SK-N-SH treated with all-trans-retinoic acid at 6 μM for 48 hours (cell line): ENCODE data around the gene ZNF44.

Experiments used
- GLIS3 ChIP-seq: fragments of 250-450 bp; sonication (Bioruptor Pico); IDR thresholded peaks from 2 replicates; pipeline ENCODE4 v1.5.0; 2020; ENCODE audit warnings: mild to moderate bottlenecking, moderate library complexity
- PPARA ChIP-seq: fragments of 250-450 bp; sonication (Bioruptor Pico); IDR thresholded peaks from 2 replicates; pipeline ENCODE4 v1.5.0; 2020; ENCODE audit warnings: mild to moderate bottlenecking, borderline replicate concordance
- RARB ChIP-seq: fragments of 250-450 bp; sonication (Bioruptor Pico); IDR thresholded peaks from 2 replicates; pipeline ENCODE4 v1.8.0; 2021; ENCODE audit warnings: mild to moderate bottlenecking, moderate library complexity
- ZFP30 ChIP-seq: fragments of 450-650 bp; formaldehyde crosslinking; IDR thresholded peaks from 2 replicates; pipeline ENCODE4 v1.5.0; 2022; ENCODE audit warnings: mild to moderate bottlenecking, moderate library complexity

DNA sequence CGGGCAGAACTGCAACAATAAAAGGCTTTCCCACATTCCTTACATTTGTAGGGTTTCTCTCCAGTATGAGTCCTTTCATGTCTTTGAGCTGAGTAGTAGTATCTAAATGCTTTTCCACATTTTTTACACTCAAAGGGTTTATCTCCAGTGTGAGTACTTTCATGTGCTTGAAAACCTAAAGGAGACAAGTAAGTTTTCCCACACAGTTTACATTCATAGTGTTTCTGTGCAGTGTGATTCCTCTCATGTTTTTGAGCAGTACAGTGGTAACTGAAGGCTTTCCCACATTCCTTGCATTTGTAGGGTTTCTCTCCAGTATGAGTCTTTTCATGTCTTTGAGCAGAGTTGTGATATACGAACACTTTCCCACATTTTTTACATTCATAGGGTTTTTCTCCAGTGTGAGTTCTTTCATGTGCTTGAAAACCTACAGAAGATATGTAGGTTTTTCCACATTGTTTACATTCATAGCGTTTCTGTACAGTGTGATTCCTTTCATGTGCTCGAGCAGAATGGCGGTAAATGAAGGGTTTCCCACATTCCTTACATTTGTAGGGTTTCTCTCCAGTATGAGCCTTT is 47.0 kb downstream of the ZNF44 start:
- TF ChIP-seq PPARA (no peak), ZFP30 (no peak), RARB (no peak), GLIS3 (CRISPR knock-in tag) (no peak)
